ENCODE results near the gene CA5B.
A peak's percentile ranks its signal among the peaks of the same experiment; 100 is the strongest.
"Not testable (repeated sequence)": the region's sequence is repeated elsewhere in the genome, so short reads cannot be mapped to it uniquely, and the experiment has no call there.

The CA5B gene

GRCh38 chrX:15737959-15738902 lies at the start of gene CA5B:
TSS of gene CA5B (plus strand) at chrX:15738270. CDS start at chrX:15750024, 11,754 bp downstream.
- peak; percentile 88 to 100 (median 92) for DNase-seq (ENCODE audit: low read depth in 2 of 3, low spot score in 1 of 3)

GRCh38 chrX:15694941-15695451 lies 43.1 kb upstream of the CA5B start:
- no peak for DNase-seq (ENCODE audit: low read depth in 2 of 3, low spot score in 1 of 3)

GRCh38 chrX:15696516-15696915 lies 41.6 kb upstream of the CA5B start:
- DNase-seq (ENCODE audit: low read depth in 2 of 3, low spot score in 1 of 3): no peak

GRCh38 chrX:15702488-15703371 lies 35.3 kb upstream of the CA5B start:
- DNase-seq (ENCODE audit: low read depth in 2 of 3, low spot score in 1 of 3): no peak

GRCh38 chrX:15703809-15704208 lies 34.3 kb upstream of the CA5B start:
- DNase-seq (ENCODE audit: low read depth in 2 of 3, low spot score in 1 of 3): not testable (repeated sequence)

- DNase-seq (ENCODE audit: low read depth in 2 of 3, low spot score in 1 of 3): not testable (repeated sequence)
Measured at GRCh38 chrX:15704273-15704672, 33.8 kb upstream of the CA5B start.

- no peak for DNase-seq (ENCODE audit: low read depth in 2 of 3, low spot score in 1 of 3)
Measured at GRCh38 chrX:15714529-15714928, 23.5 kb upstream of the CA5B start.

- DNase-seq (ENCODE audit: low read depth in 2 of 3, low spot score in 1 of 3): no peak
Measured at GRCh38 chrX:15718283-15718970, 19.6 kb upstream of the CA5B start.

- DNase-seq (ENCODE audit: low read depth in 2 of 3, low spot score in 1 of 3): no peak
Measured at GRCh38 chrX:15719324-15719968, 18.6 kb upstream of the CA5B start.

- no peak for DNase-seq (ENCODE audit: low read depth in 2 of 3, low spot score in 1 of 3)
Measured at GRCh38 chrX:15721911-15722310, 16.2 kb upstream of the CA5B start.

- DNase-seq (ENCODE audit: low read depth in 2 of 3, low spot score in 1 of 3): no peak
Measured at GRCh38 chrX:15723887-15724517, 14.1 kb upstream of the CA5B start.

GRCh38 chrX:15724911-15725310 lies 13.2 kb upstream of the CA5B start:
- no peak for DNase-seq (ENCODE audit: low read depth in 2 of 3, low spot score in 1 of 3)

GRCh38 chrX:15731368-15731767 lies 6.7 kb upstream of the CA5B start:
- DNase-seq (ENCODE audit: low read depth in 2 of 3, low spot score in 1 of 3): not testable (repeated sequence)

- DNase-seq (ENCODE audit: low read depth in 2 of 3, low spot score in 1 of 3): no peak
Measured at GRCh38 chrX:15737190-15737958, 696 bp upstream of the CA5B start.

- no peak for DNase-seq (ENCODE audit: low read depth in 2 of 3, low spot score in 1 of 3)
Measured at GRCh38 chrX:15739886-15740285, 1.8 kb downstream of the CA5B start.

- DNase-seq (ENCODE audit: low read depth in 2 of 3, low spot score in 1 of 3): no peak
Measured at GRCh38 chrX:15744181-15744867, 6.3 kb downstream of the CA5B start.

GRCh38 chrX:15745179-15745578 lies 7.1 kb downstream of the CA5B start:
- DNase-seq (ENCODE audit: low read depth in 2 of 3, low spot score in 1 of 3): no peak

- DNase-seq (ENCODE audit: low read depth in 2 of 3, low spot score in 1 of 3): not testable (repeated sequence)
Measured at GRCh38 chrX:15746651-15747050, 8.6 kb downstream of the CA5B start.
